Stomach smooth muscle (tissue), 2 donors: ENCODE results near the gene TCFL5.

Source experiments
- H3K27ac ChIP-seq: one replicate; pipeline ENCODE4 v1.7.0; 2013; ENCODE audit warnings: mild to moderate bottlenecking, low read length, inconsistent platforms
- H3K27me3 ChIP-seq, 2 donors: one replicate each; pipeline ENCODE4 v1.7.0; 2013; ENCODE audit warnings: low read length in 2 of 2; ENCODE audit not compliant: insufficient read depth in 2 of 2, control insufficient read depth in 1 of 2
- H3K36me3 ChIP-seq, 2 donors: one replicate each; pipeline ENCODE4 v1.7.0; 2013; ENCODE audit warnings: low read length in 2 of 2; ENCODE audit not compliant: control insufficient read depth in 2 of 2, insufficient read depth in 2 of 2
- H3K4me1 ChIP-seq: one replicate; pipeline ENCODE4 v1.7.0; 2013; ENCODE audit warnings: low read length; ENCODE audit not compliant: control insufficient read depth, insufficient read depth
- H3K4me3 ChIP-seq, 2 donors: one replicate each; pipeline ENCODE4 v1.7.0; 2013; ENCODE audit warnings: low read length in 2 of 2
- H3K9ac ChIP-seq, 2 donors: one replicate each; pipeline ENCODE4 v1.7.0; 2013; ENCODE audit warnings: low read length in 2 of 2, mild to moderate bottlenecking in 1 of 2
- H3K9me3 ChIP-seq, 2 donors: one replicate each; pipeline ENCODE4 v1.7.0; 2013; ENCODE audit warnings: low read length in 2 of 2; ENCODE audit not compliant: control insufficient read depth in 2 of 2
- donor health status: healthy.
- donor health status: Pancreatic carcinoma.

The TCFL5 gene

DNA sequence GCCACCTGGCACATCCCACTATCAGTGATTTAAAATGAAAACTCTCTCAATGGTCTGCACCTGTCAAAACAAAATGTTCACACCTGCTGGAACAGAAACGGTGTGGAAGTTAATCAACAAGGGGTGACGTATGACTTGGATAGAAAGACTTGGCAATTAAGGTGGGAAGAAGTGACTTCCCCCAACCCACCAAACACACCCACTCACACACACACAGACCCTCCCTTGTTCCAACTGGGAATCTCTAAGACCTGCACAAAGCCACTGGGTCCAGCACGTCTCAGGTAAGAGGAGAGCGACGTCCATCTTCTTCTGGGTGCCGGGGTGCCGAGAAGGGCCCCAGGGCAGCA, 25.1 kb upstream of the TCFL5 start:
- H3K36me3 ChIP-seq = peaks cover 39 to 43% of the 10 kb centered on the region in 2 donors
- no peaks in the 10 kb centered on the region for H3K9me3 ChIP-seq
- peaks cover 12% of the 10 kb centered on the region for H3K4me1 ChIP-seq
- H3K4me3 ChIP-seq = no peak overlapping the region
- H3K9ac ChIP-seq = peak overlapping the region in 1 of 2 donors; percentile 8
- H3K27ac ChIP-seq = peak overlapping the region; percentile 46
- H3K27me3 ChIP-seq = no peaks in the 10 kb centered on the region

DNA sequence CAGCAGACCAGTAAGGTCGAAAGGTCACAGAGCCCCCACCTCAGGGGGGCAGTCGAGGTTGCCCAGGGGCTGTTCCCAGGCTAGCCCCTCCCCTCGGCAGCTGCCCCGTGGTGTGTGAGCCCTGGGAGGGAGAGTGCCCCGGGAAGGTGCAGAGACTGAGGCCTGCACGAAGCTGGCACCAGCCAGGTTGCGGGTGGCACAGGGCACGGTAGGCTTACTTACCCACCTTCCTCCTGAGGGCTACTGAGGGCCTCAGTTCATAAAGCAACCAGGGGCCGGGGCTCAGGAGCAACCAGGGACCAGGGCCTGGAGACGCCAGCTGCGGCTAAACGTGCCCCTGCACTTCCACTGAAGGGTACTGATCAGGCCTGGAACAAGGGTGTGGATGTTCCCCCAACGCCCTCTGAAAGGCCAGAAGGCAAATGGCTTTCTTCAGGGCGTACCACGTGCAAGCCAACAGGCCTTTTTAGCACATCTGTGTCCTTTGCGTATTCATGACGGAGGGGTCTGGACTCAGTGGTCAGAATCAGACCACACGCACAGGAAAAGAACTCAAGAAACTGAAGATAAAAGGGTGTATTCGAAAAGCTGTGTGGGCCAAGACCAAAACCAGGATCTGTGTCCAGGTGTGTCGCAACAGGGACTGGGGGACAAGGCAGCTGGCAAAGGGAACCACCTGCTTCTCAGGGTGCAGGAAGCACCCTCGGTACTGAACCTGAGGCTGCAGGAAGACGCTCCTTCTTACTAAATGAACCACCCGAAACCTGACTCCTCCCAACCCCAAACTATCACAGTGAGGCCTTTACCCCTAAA, 24.5 kb upstream of the TCFL5 start:
- no peak overlapping the region for H3K9ac ChIP-seq
- H3K9me3 ChIP-seq = no peaks in the 10 kb centered on the region
- no peaks in the 10 kb centered on the region for H3K27me3 ChIP-seq
- no peak overlapping the region for H3K4me3 ChIP-seq
- H3K36me3 ChIP-seq = peaks cover 33 to 44% of the 10 kb centered on the region in 2 donors
- peaks cover 12% of the 10 kb centered on the region for H3K4me1 ChIP-seq
- H3K27ac ChIP-seq = peak overlapping the region; percentile 46

DNA sequence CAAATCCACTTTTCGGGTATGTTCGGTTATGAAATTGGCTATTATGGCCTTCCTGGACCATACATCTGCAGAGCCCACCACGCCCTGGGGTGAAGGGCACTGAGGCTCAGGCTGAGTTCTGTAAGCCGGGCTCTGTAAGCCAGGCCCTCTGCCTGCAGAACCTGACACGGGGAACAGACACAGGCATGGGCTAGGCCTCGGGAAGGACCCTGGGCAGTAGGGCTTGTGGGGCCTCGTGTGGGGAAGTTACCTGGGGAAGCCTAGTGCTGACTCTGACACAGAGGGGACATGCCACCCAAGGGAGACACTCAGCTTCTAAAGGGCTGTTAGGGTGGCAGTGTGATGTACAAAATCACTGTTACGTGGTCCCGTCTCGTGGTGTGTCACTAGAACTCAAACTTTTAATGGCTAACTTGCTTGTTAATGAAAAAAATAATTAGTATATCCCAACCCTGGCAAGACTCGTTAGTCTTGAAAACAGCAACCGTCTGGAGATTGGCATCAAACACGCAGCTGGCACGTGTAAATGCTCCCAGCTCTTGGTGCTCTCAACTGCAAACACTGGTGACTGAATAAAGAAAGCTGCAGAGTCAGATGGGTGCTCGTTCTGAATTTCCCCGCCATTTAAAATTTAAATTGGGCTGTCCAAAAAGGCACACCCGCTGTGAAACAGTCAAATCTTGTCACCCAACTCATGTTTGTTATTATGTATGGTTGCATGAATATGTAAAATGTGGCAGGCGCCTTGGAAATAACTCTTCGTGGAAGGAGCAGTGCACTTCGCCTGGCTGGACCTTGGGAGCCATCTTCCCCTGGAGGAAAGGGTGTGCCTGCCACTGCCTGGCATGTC, 23.6 kb upstream of the TCFL5 start:
- peaks cover 12% of the 10 kb centered on the region for H3K4me1 ChIP-seq
- no peak overlapping the region for H3K4me3 ChIP-seq
- H3K9ac ChIP-seq = no peak overlapping the region
- no peaks in the 10 kb centered on the region for H3K27me3 ChIP-seq
- H3K27ac ChIP-seq = no peak overlapping the region
- H3K36me3 ChIP-seq = peaks cover 25 to 36% of the 10 kb centered on the region in 2 donors
- H3K9me3 ChIP-seq = no peaks in the 10 kb centered on the region

DNA sequence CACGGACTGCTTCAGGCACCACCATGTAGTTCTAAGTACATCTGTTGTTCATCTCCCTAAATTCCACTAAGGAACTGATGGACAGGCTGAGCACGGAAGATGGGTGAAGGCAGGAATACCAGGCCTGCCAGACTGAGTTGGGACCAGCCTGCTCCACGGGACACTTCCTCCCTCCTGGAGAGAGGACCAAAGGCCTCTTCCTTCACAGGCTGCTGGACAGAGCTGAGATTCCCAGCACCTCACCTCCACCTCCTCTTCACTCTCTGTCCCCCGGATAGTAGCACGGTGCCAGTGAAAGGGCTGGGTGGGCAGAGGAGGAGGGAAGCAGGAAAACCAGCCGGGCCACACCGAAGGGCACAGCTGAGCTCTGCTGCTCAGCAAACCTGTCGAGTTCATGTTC, 22.9 kb upstream of the TCFL5 start:
- no peak overlapping the region for H3K9ac ChIP-seq
- no peak overlapping the region for H3K27ac ChIP-seq
- H3K4me3 ChIP-seq = no peak overlapping the region
- peaks cover 19 to 29% of the 10 kb centered on the region in 2 donors for H3K36me3 ChIP-seq
- H3K9me3 ChIP-seq = no peaks in the 10 kb centered on the region
- H3K27me3 ChIP-seq = no peaks in the 10 kb centered on the region
- H3K4me1 ChIP-seq = peaks cover 12% of the 10 kb centered on the region

DNA sequence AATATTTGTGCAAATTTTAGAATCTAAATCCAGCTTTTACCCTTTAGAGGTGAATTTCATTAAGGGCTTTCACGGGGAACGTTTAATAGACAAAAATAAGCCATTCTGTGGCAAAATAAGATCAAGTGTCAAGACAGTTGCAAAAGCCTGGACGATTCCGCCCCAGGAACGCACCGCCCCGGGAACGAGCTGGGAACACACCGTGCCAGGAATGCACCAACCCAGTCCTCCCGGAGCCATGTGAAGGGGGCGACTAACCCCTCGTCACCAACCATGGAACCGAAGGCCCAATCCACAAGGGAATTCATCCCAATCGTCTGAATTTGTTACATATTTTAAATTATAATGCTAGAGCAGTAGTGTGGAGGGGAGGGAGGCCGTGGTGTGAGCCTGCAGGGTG, 20.8 kb upstream of the TCFL5 start:
- Histone ChIP-seq H3K9ac (no peak overlapping the region), H3K36me3 (peaks cover 5 to 11% of the 10 kb centered on the region in 2 donors), H3K9me3 (no peaks in the 10 kb centered on the region)

DNA sequence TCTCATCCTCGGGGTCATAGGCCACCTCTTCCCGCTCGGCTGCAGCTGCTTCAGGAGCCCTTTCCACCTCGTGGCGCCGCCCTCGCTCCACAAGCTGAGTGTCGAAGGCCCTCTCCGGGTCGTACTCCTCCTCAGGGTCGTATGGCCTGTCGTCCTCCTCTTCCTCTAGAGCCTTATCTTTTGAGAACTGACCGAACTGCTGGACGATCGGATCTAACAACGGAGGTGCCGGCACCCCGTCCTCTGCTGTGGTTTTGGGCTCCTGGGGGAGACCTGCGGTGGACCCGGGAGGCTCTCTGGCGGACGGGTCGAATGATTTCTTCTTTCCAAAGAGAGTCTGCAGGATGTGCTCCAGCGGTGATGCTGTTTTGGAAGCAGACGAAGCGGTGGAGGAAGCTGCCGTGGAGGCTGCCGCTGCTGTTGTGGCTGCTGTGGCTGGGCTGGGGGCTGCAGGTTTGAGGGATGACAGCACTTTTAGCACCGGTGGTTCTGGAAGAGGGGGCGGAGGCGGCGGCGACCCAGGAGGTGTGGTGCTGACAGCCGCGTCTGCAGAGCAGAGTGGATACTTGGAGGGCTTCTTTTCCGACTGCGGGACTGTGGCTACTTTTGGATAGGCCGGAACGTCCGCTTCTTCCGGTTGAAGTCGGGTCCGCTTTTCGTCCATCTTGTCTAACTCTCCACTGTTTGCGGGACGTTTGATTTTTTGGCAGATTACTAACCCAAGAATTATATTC, 20.2 kb upstream of the TCFL5 start:
- Histone ChIP-seq H3K36me3 (peaks cover 5 to 9% of the 10 kb centered on the region in 2 donors), H3K27me3 (no peaks in the 10 kb centered on the region), H3K4me1 (peaks cover 10% of the 10 kb centered on the region), H3K9me3 (no peaks in the 10 kb centered on the region), H3K4me3 (no peak overlapping the region), H3K9ac (no peak overlapping the region), H3K27ac (no peak overlapping the region)

More for the DNA sequence above, 20.8 kb upstream of the TCFL5 start:
- Histone ChIP-seq H3K27me3 (no peaks in the 10 kb centered on the region), H3K27ac (no peak overlapping the region), H3K4me3 (no peak overlapping the region), H3K4me1 (peaks cover 9% of the 10 kb centered on the region)

DNA sequence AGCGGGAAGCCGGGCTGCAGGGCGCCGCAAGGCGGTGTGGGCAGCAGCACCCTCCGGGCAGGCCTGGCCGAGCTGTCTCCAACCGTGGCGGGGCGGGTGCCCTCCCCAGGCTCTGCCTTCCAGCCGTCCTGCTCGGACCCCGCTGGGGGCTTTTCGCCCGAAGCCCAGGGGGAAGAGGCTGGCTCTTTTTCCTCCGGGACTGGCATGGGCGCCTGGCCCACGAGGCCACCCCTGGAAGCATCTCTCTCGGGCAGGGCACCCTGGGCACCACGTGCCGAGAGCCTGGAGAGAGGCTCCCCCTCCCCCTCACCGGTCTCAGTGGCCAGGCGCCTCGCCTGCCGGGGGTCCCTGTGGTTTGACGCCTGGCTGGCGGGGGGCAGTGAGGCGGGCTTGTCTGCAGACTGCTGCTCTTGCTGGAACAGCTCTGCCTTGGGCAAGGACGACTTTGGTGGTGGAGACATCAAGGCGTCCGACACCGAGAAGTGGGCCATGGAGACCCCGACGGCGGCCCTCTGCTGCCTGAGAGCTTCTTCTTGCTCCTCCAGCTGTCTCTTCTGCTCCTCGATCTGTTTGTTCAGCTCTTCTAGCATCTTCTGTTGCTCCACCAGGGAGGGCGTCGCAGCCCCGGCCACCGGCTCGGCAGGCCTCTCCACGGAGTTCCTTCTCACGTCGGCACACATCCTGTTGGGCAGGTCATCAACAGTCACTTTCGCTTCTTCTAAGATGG, 19.5 kb upstream of the TCFL5 start:
- Histone ChIP-seq H3K27me3 (no peaks in the 10 kb centered on the region), H3K9me3 (no peaks in the 10 kb centered on the region), H3K4me1 (peaks cover 14% of the 10 kb centered on the region), H3K9ac (no peak overlapping the region), H3K36me3 (peaks cover 0 to 5% of the 10 kb centered on the region in 2 donors), H3K27ac (no peak overlapping the region), H3K4me3 (no peak overlapping the region)

DNA sequence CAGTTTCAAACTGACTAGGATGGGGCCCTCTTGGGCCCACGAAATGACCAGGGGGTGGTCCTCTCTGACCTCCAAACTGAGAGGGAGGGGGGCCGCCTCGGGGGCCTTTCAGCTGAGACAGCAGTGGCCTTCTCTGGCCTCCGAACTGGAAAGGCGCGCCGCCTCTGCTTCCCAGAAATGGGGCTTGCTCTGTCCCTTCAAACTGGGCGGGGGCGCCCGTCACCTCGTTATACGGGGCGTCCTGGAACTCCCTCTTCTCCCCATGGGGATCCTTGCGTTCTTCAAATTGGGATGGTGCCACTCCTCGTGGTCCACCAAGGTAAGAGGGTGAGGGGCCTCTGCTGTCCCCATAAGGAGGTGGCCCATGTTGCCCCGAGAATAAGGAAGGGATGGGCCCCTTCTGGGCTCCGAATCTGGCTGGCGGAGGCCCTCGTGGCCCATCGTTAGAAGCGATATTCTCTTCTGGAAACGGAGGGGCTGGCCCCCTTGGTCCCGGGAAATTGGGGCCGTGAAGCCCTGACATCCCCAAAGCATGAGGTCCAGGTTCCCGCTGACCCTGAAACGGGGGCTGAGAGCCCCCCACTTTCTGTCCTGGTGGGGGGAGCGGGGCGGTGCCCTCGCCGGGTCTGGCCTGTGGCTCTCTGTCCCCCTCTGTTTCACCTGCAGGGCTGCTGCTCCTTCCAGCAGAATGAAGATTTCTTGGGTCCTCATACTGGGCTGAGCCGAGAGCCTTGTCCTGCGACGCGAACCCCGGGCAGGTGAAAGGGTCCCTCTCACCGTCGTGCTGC, 18.7 kb upstream of the TCFL5 start:
- no peak overlapping the region for H3K9ac ChIP-seq
- no peak overlapping the region for H3K27ac ChIP-seq
- no peaks in the 10 kb centered on the region for H3K27me3 ChIP-seq
- H3K36me3 ChIP-seq = peaks cover 0 to 5% of the 10 kb centered on the region in 2 donors
- no peaks in the 10 kb centered on the region for H3K9me3 ChIP-seq
- peaks cover 22% of the 10 kb centered on the region for H3K4me1 ChIP-seq
- H3K4me3 ChIP-seq = no peak overlapping the region

DNA sequence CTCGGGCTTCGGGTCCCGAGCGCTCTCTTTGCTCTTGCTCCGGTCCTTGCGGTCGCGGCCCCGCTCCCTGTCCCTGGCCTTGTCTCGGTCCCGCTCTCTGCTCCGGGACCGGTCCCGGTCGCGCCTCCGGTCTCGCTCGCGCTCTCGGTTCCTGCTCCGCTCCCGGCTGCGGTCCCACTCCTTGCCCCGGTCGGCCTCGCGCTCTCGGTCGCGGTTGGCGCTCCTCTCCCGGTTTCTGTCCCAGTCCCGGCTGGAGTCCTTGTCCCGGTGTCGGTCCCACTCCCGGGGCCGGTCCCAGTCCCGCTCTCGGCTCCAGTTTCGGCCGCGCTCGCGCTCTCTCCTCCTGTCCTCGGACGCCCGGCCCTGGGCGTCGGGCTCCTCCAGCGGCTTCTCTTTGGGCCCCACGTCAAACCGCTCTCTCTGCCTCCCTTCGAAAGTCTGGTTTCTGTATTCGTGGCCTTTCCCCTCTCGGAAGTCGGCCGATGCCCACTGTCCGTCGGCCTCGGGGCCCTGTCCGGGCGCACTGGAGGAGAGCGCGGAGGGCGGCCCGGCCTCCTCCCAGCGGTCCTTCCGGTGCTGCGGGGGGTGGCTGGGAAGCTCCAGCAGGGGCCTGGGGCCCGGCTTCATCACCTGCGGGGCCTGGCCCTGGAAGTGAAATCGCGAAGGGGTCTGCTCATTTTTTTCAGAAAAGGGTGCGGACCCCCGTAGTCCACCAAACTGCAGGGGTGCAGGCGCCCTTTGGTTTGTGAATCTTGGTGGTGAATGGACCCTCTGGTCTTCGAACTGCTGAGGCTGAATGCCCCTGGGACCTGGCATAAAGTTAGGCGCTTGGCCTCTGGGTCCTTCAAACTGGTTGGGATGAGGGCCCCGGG, 17.9 kb upstream of the TCFL5 start:
- H3K4me1 ChIP-seq = peaks cover 22% of the 10 kb centered on the region
- H3K27ac ChIP-seq = no peak overlapping the region
- H3K27me3 ChIP-seq = no peaks in the 10 kb centered on the region
- peaks cover 0 to 5% of the 10 kb centered on the region in 2 donors for H3K36me3 ChIP-seq
- no peak overlapping the region for H3K4me3 ChIP-seq
- H3K9me3 ChIP-seq = no peaks in the 10 kb centered on the region
- no peak overlapping the region for H3K9ac ChIP-seq
